Tibial nerve (tissue), 4 donors: ENCODE data around the gene WNT11. TPM values are rescaled to one million over a fixed set of nuclear protein-coding genes. Genes with fewer than 3 reads are reported as not detected.

Experiments used
- DNase-seq, 2 donors: peaks; one replicate each; pipeline ENCODE4 v3.0.0-alpha.2; 2019; ENCODE audit warnings: low spot score in 2 of 2
- H3K27ac ChIP-seq, 4 donors: fragments of 200-600 bp; sonication (generic) in 3 of 4; one replicate each; pipeline ENCODE4 v1.5.1; 2017 to 2019; ENCODE audit warnings: mild to moderate bottlenecking in 1 of 4
- H3K27me3 ChIP-seq, 2 donors: fragments of 200-600 bp; sonication (generic) in 1 of 2; one replicate each; pipeline versions ENCODE4 v1.5.1 to v1.6.0; 2017 to 2019
- H3K36me3 ChIP-seq, 3 donors: fragments of 200-600 bp; sonication (generic); one replicate each; pipeline ENCODE4 v1.5.1; 2018 to 2019
- H3K4me1 ChIP-seq, 4 donors: fragments of 200-600 bp; sonication (generic) in 3 of 4; one replicate each; pipeline ENCODE4 v1.5.1; 2017 to 2019
- H3K4me3 ChIP-seq, 4 donors: fragments of 200-600 bp; sonication (generic) in 3 of 4; one replicate each; pipeline ENCODE4 v1.5.1; 2017 to 2019; ENCODE audit warnings: mild to moderate bottlenecking in 1 of 4, moderate library complexity in 1 of 4
- H3K9me3 ChIP-seq, 4 donors: fragments of 200-600 bp; sonication (generic) in 3 of 4; one replicate each; pipeline ENCODE4 v1.5.1; 2017 to 2019
- CTCF ChIP-seq, 5 experiments: fragments of 200-600 bp in 3 of 5; fragments of 450-650 bp in 2 of 5; sonication (generic) in 3 of 5; IDR thresholded peaks; one replicate each; pipeline ENCODE4 v1.5.1; 2016 to 2019; ENCODE audit warnings: antibody characterized with exemption in 5 of 5, mild to moderate bottlenecking in 3 of 5, moderate library complexity in 2 of 5
- EP300 ChIP-seq, 2 donors: sonication (generic); formaldehyde crosslinking; IDR thresholded peaks; one replicate each; pipeline ENCODE4 v1.6.1; 2017; ENCODE audit warnings: antibody characterized with exemption in 2 of 2, mild to moderate bottlenecking in 1 of 2
- POLR2A ChIP-seq, 2 donors: fragments of 450-650 bp; IDR thresholded peaks; one replicate each; pipeline ENCODE4 v1.6.1; 2017; ENCODE audit warnings: antibody characterized with exemption in 2 of 2, mild to moderate bottlenecking in 2 of 2, moderate library complexity in 2 of 2
- WGBS, 2 donors: methylation state at CpG; one replicate each; pipeline ENCODE4 v1.1.5; 2018; 5-methylcytosine and 5-hydroxymethylcytosine counted together
- total RNA-seq, 4 donors: library from RNA; depleted of rRNA; stranded (reverse); fragments of >200 nt; gene quantifications; one replicate each; pipeline ENCODE4 v1.1.0, GENCODE V29; 2016

The WNT11 gene
- total RNA-seq, 4 donors from 2014 or later: 14.2 to 65.7 (median 27.5) TPM

DNA sequence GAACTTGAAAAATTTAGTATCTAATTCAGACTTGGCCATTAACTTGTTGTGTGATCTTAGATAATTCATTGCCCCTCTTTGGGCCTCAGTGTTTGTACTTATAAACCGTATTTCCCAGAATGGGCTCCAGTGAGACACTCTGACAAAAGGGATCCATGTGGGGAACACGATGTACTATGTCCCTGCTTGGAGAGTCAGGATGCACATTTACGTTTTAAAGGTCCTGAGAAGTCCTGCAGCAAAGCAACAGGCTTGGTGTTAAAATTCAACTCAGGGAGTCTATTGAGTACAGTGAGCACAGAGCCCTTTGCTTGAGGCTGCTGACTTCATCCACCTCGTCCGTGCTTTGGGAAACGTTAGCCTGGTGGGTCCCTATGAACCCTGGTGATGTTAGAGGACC lies 9.0 kb downstream of the WNT11 start:
- Histone ChIP-seq H3K9me3 (no peaks in the 10 kb centered on the region), H3K27ac (no peak overlapping the region), H3K36me3 (no peaks in the 10 kb centered on the region), H3K4me1 (no peaks in the 10 kb centered on the region), H3K4me3 (no peak overlapping the region), H3K27me3 (no peaks in the 10 kb centered on the region)
- no peak for DNase-seq
- no peak for TF ChIP-seq EP300 (IDR thresholded peaks at IDR 0.05)
- TF ChIP-seq CTCF (IDR thresholded peaks at IDR 0.05): no peak
- TF ChIP-seq POLR2A (IDR thresholded peaks at IDR 0.05): no peak
- WGBS, 2 donors: 78 to 85% methylated on average over 6 of the region's 6 CpGs

DNA sequence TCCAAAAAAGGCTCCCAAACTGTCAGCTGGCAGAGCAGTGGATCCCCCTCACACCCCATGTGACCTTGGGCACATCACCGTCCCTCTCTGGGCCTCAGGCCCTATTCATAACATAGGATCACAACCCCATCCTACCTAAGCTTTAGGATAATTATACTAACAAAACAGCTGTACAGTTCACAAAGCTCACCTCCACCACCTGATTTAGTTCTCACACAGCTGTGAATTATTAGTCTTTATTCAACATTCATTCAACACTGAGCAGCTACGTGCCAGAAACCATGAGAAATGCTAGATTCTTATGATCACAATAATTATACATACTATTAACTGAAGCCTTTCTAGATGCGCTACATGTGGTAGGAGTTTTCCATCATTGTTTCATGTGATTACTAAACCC lies 9.5 kb downstream of the WNT11 start:
- no peak overlapping the region for H3K27ac ChIP-seq
- WGBS, 2 donors: 89 to 96% methylated on average over 3 of the region's 3 CpGs
- no peak for TF ChIP-seq CTCF (IDR thresholded peaks at IDR 0.05)

GRCh38 chr11:76194872-76195668 lies 11.2 kb downstream of the WNT11 start:
- WGBS, 2 donors: 63 to 74% methylated on average over 20 to 21 of the region's 21 CpGs
- Histone ChIP-seq H3K9me3 (no peaks in the 10 kb centered on the region), H3K4me1 (no peaks in the 10 kb centered on the region), H3K27me3 (no peaks in the 10 kb centered on the region), H3K36me3 (peaks cover 0 to 10% (median 0%) of the 10 kb centered on the region in 3 donors), H3K4me3 (no peak overlapping the region), H3K27ac (no peak overlapping the region)
- no peak for TF ChIP-seq POLR2A (IDR thresholded peaks at IDR 0.05)
- no peak for TF ChIP-seq CTCF (IDR thresholded peaks at IDR 0.05)
- no peak for TF ChIP-seq EP300 (IDR thresholded peaks at IDR 0.05)
- DNase-seq: no peak

More for the DNA sequence above, 9.5 kb downstream of the WNT11 start:
- H3K27me3 ChIP-seq: no peaks in the 10 kb centered on the region
- no peaks in the 10 kb centered on the region for H3K36me3 ChIP-seq
- DNase-seq: no peak
- no peak overlapping the region for H3K4me3 ChIP-seq
- H3K9me3 ChIP-seq: no peaks in the 10 kb centered on the region
- no peaks in the 10 kb centered on the region for H3K4me1 ChIP-seq

DNA sequence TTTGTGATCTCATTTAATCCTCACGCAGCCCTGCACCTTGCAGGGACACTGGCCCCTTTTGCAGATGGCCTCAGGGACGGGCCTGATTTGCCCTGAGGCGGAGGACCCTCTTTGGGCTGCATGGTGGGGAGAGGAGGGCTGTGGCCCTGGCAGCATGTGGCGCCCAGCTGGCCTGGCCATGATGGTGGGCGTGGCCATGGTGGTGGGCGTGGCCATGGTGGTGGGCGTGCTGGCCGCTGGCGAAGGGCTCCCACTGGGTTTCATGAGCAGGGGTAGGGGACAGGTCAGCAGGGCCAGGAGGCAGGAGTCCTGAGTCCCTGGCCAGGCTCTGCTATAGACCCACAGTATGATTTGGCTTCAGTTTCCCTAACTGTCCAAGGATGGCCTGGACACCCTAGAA lies 13.1 kb downstream of the WNT11 start:
- H3K36me3 ChIP-seq: peaks cover 0 to 14% (median 0%) of the 10 kb centered on the region in 3 donors
- 59 to 63% methylated on average over 7 to 9 of the region's 9 CpGs for WGBS, 2 donors
- no peak overlapping the region for H3K27ac ChIP-seq
- no peaks in the 10 kb centered on the region for H3K4me1 ChIP-seq
- H3K4me3 ChIP-seq: no peak overlapping the region
- DNase-seq: no peak
- H3K27me3 ChIP-seq: no peaks in the 10 kb centered on the region
- no peaks in the 10 kb centered on the region for H3K9me3 ChIP-seq
- TF ChIP-seq POLR2A (IDR thresholded peaks at IDR 0.05): no peak
- no peak for TF ChIP-seq CTCF (IDR thresholded peaks at IDR 0.05)
- TF ChIP-seq EP300 (IDR thresholded peaks at IDR 0.05): no peak

DNA sequence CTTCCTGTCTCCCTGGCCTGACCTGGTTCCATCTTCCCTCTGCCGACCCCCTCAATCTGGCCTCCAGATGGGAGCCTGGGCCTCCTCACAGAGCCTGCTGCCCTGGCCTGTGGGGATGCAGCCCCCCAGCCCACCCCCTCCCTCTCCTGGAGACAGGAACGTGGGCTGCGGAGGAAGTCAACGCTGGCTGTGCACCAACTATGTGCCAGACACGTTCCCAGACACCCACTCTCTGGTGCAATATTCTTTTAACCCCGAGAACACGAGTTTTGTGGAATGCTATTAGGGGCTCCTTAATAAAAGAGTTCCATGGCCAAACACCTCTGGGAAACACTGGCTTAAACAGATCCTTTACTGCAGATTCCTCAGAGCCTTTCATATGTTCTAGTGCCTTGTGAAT lies 15.9 kb downstream of the WNT11 start:
- no peak overlapping the region for H3K4me3 ChIP-seq
- H3K27ac ChIP-seq: no peak overlapping the region
- peaks cover 0 to 17% (median 0%) of the 10 kb centered on the region in 4 donors for H3K4me1 ChIP-seq
- peaks cover 0 to 14% (median 0%) of the 10 kb centered on the region in 3 donors for H3K36me3 ChIP-seq
- DNase-seq: no peak
- H3K9me3 ChIP-seq: no peaks in the 10 kb centered on the region
- 29 to 39% methylated on average over 7 of the region's 7 CpGs for WGBS, 2 donors
- TF ChIP-seq CTCF (IDR thresholded peaks at IDR 0.05): no peak
- TF ChIP-seq EP300 (IDR thresholded peaks at IDR 0.05): no peak
- no peak for TF ChIP-seq POLR2A (IDR thresholded peaks at IDR 0.05)
- H3K27me3 ChIP-seq: no peaks in the 10 kb centered on the region
